Activated B cell treated with CpG ODN at 0.5 μM for 24 hours (primary cell): Measurements from ENCODE around the gene SUGCT. TPM values are rescaled to one million over a fixed set of nuclear protein-coding genes. Genes with fewer than 3 reads are reported as not detected.

Source experiments
- ATAC-seq: fragments of 200-7000 bp; cut with Tn5 transposase; one replicate; pipeline ENCODE4 v1.10.0; 2021; ENCODE audit warnings: low read depth, mild to moderate bottlenecking, moderate library complexity
- CTCF ChIA-PET: fragments of 350-600 bp; sonication (Branson Sonifier 250); formaldehyde crosslinking; loops from one replicate; lab custom pipeline; 2021; ENCODE audit warnings: antibody characterized with exemption; lab: Charles Lee
- POLR2A ChIA-PET: fragments of 350-600 bp; sonication (Branson Sonifier 250); formaldehyde crosslinking; loops from one replicate; lab custom pipeline; 2021; ENCODE audit warnings: antibody characterized with exemption; lab: Charles Lee
- DNase-seq: peaks from one replicate; pipeline ENCODE4 v3.0.0; 2022
- H3K27ac Mint-ChIP-seq: one replicate; pipeline ENCODE4 v1.8.0; 2020; ENCODE audit warnings: mixed read lengths
- H3K27me3 Mint-ChIP-seq: one replicate; pipeline ENCODE4 v1.8.0; 2021; ENCODE audit warnings: mixed read lengths
- H3K36me3 Mint-ChIP-seq: one replicate; pipeline ENCODE4 v1.8.0; 2021; ENCODE audit warnings: low read depth, mixed read lengths
- H3K4me1 Mint-ChIP-seq: one replicate; pipeline ENCODE4 v1.8.0; 2021; ENCODE audit warnings: mixed read lengths
- H3K4me3 Mint-ChIP-seq: one replicate; pipeline ENCODE4 v1.8.0; 2020; ENCODE audit warnings: mild to moderate bottlenecking, mixed read lengths
- H3K9me3 Mint-ChIP-seq: one replicate; pipeline ENCODE4 v1.8.0; 2020; ENCODE audit warnings: mixed read lengths
- CTCF ChIP-seq: fragments of 200-600 bp; IDR thresholded peaks from one replicate; pipeline ENCODE4 v1.8.0; 2022; ENCODE audit warnings: antibody characterized with exemption, mild to moderate bottlenecking
- intact Hi-C: fragments of 100-400 bp; cut with micrococcal nuclease; formaldehyde crosslinking; loops from one replicate; pipeline ENCODE4 v1.15.1; 2024
- total RNA-seq: library from RNA; stranded (reverse); gene quantifications from 2 replicates; pipeline ENCODE4 v1.2.3, GENCODE V29; 2022

SUGCT gene
- total RNA-seq, 1 donor from 2014 or later: 1.3 TPM

GRCh38 chr7:40808378-40808942, 673.7 kb downstream of the SUGCT start:
- DNase-seq (no peak), ATAC-seq (no peak)
- ChIA-PET CTCF (no interaction called here), POLR2A (no interaction called here)
- TF ChIP-seq CTCF: no peak
- Mint-ChIP-seq H3K27ac (no peak overlapping the region), H3K9me3 (peaks cover 9% of the 10 kb centered on the region), H3K27me3 (no peaks in the 10 kb centered on the region), H3K36me3 (peaks cover 6% of the 10 kb centered on the region), H3K4me1 (peaks cover 64% of the 10 kb centered on the region), H3K4me3 (no peak overlapping the region)
- intact Hi-C loops: no loop called here

GRCh38 chr7:40810274-40810673, 675.5 kb downstream of the SUGCT start:
- POLR2A ChIA-PET: no interaction called here
- H3K27ac Mint-ChIP-seq: no peak overlapping the region
- DNase-seq (no peak), ATAC-seq (no peak)
- CTCF ChIA-PET: no interaction called here
- peak overlapping the region; percentile 21 for H3K4me3 Mint-ChIP-seq
- H3K36me3 Mint-ChIP-seq: peaks cover 6% of the 10 kb centered on the region
- H3K4me1 Mint-ChIP-seq: peaks cover 64% of the 10 kb centered on the region
- no peaks in the 10 kb centered on the region for H3K27me3 Mint-ChIP-seq
- no peak for TF ChIP-seq CTCF
- peaks cover 9% of the 10 kb centered on the region for H3K9me3 Mint-ChIP-seq
- intact Hi-C loops: no loop called here

GRCh38 chr7:40811666-40812065, 676.9 kb downstream of the SUGCT start:
- H3K4me3 Mint-ChIP-seq: no peak overlapping the region

GRCh38 chr7:40815022-40815421, 680.2 kb downstream of the SUGCT start:
- no peaks in the 10 kb centered on the region for H3K27me3 Mint-ChIP-seq
- DNase-seq (no peak), ATAC-seq (no peak)
- ChIA-PET POLR2A (no interaction called here), CTCF (no interaction called here)
- TF ChIP-seq CTCF: no peak
- H3K9me3 Mint-ChIP-seq: peaks cover 11% of the 10 kb centered on the region
- H3K4me3 Mint-ChIP-seq: no peak overlapping the region
- H3K36me3 Mint-ChIP-seq: peaks cover 6% of the 10 kb centered on the region
- H3K4me1 Mint-ChIP-seq: peaks cover 29% of the 10 kb centered on the region
- intact Hi-C loops: no loop called here
- no peak overlapping the region for H3K27ac Mint-ChIP-seq

More at GRCh38 chr7:40811666-40812065, 676.9 kb downstream of the SUGCT start:
- CTCF ChIA-PET: no interaction called here
- Mint-ChIP-seq H3K27ac (no peak overlapping the region), H3K27me3 (no peaks in the 10 kb centered on the region), H3K4me1 (peaks cover 57% of the 10 kb centered on the region), H3K9me3 (peaks cover 9% of the 10 kb centered on the region), H3K36me3 (peaks cover 6% of the 10 kb centered on the region)
- intact Hi-C loops: no loop called here
- TF ChIP-seq CTCF: no peak
- ATAC-seq (no peak), DNase-seq (no peak)
- POLR2A ChIA-PET: no interaction called here

- CTCF ChIA-PET: no interaction called here
- Mint-ChIP-seq H3K27me3 (no peaks in the 10 kb centered on the region), H3K27ac (no peak overlapping the region), H3K9me3 (peaks cover 11% of the 10 kb centered on the region), H3K4me1 (peaks cover 25% of the 10 kb centered on the region), H3K4me3 (no peak overlapping the region), H3K36me3 (peaks cover 6% of the 10 kb centered on the region)
- no peak for ATAC-seq
- no peak for DNase-seq
- intact Hi-C loops: no loop called here
- POLR2A ChIA-PET: no interaction called here
- TF ChIP-seq CTCF: no peak
Measured at GRCh38 chr7:40815512-40815911, 680.7 kb downstream of the SUGCT start.
